Fibroblast of mammary gland (primary cell): Measurements from ENCODE around the gene HGF.

Experiments
- DNase-seq: peaks from one replicate; pipeline ENCODE4 v3.0.0-alpha.2; 2010; ENCODE audit warnings: low read depth
- H3K4me3 ChIP-seq: 2 replicates; pipeline ENCODE4 v1.5.1; 2011; ENCODE audit warnings: low read depth, mild to moderate bottlenecking, low read length, moderate library complexity; ENCODE audit not compliant: control insufficient read depth
- TF ChIP-seq, protein P1 (sequence below): conservative IDR thresholded peaks from 2 replicates; pipeline ENCODE4 v1.5.1; 2011; ENCODE audit warnings: low read depth, low read length, inconsistent platforms; ENCODE audit not compliant: control insufficient read depth, insufficient read depth

HGF gene

GRCh38 chr7:81761821-81762220 lies 8.0 kb downstream of the HGF start:
- TF ChIP-seq, protein P1, sequence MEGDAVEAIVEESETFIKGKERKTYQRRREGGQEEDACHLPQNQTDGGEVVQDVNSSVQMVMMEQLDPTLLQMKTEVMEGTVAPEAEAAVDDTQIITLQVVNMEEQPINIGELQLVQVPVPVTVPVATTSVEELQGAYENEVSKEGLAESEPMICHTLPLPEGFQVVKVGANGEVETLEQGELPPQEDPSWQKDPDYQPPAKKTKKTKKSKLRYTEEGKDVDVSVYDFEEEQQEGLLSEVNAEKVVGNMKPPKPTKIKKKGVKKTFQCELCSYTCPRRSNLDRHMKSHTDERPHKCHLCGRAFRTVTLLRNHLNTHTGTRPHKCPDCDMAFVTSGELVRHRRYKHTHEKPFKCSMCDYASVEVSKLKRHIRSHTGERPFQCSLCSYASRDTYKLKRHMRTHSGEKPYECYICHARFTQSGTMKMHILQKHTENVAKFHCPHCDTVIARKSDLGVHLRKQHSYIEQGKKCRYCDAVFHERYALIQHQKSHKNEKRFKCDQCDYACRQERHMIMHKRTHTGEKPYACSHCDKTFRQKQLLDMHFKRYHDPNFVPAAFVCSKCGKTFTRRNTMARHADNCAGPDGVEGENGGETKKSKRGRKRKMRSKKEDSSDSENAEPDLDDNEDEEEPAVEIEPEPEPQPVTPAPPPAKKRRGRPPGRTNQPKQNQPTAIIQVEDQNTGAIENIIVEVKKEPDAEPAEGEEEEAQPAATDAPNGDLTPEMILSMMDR = no peak
- DNase-seq = no peak
- H3K4me3 ChIP-seq = no peak overlapping the region

- DNase-seq = no peak
- H3K4me3 ChIP-seq = no peak overlapping the region
- TF ChIP-seq, protein P1 = no peak
These were observed 8.8 kb downstream of the HGF start for GRCh38 chr7:81761031-81761430.

DNA sequence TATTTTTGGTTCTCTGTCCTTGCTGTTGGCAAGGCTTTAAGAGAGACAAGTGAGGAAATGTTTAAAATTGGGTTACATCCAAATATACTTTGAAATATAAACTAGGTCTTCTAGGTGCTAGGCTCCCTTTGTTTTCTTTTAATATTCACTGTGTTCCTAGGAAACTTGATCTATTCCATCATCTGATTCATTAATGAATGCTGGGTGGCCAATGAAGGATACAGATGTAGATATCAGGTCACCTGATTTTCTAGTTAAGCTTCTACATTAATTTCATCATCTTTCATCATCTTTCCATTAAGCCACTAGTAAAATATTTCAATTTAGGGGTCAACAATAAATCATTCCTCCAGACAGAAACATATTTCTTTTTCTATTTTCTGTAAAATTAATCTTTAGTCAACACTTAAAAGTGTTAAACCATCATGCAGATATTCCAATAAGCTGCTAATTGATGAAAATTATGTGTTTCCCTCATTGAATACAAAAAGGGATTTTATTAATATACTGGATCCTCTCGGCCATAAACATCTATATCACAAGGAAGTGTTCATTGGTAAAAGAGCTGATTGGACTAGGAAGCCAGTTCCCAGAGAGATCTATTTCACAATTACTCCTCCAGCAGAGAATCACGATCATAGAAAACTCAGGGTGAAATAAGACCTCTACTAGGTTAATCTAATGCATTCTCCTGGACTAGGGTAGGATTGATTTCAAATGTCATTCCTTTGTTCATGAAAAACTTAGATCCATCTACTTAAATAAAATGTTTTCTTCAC lies 14.7 kb downstream of the HGF start:
- DNase-seq = no peak
- no peak overlapping the region for H3K4me3 ChIP-seq
- TF ChIP-seq, protein P1 = no peak

- DNase-seq = no peak
- TF ChIP-seq, protein P1 = no peak
- H3K4me3 ChIP-seq = no peak overlapping the region
These were observed 16.5 kb downstream of the HGF start for GRCh38 chr7:81753392-81753791.

DNA sequence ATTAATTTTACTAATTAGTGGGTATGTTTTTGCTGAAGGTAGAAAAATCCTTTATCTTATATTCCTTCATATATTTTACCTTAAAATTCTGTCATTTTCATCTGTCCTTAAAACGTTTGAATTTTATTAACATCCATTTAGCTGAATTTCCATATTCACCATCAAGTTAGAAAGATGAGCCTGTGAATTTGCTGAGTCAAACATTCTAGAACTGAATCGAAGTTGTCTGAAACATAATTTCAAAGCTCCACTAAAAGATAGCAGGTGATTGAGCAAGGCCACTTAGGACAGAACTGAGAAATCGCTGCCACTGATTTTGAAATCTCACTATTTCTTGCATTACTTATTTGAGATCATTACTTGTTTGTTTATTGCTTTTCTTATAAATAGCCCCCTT lies 17.5 kb downstream of the HGF start:
- no peak overlapping the region for H3K4me3 ChIP-seq
- TF ChIP-seq, protein P1 = no peak
- DNase-seq = no peak

DNA sequence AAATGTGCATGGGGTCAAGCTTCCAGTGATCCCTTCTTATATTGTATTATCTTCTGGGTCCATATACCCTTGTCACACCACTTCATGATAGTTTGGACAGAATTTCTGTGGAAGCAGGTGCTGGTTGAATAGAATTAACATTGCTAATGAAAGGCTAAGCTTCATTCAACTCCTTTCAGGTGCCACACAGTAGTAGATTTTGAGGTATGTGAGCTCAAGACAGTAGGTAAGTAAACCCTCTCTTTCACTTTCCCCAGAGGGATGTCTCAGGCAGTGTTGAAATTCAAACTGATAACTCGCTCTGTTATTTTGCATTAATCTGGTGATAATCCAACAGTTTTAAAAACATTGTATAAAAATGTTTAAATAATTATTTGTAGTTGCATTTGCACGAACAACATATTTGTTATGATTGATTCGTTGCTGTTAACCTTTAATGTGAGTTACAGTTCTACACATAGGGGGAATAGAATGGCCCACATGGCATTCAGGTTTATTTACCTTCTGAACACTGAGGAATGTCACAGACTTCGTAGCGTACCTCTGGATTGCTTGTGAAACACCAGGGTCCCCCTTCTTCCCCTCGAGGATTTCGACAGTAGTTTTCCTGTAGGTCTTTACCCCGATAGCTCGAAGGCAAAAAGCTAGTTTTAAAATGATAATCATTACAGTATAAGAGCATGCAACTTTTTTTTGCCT lies 18.1 kb downstream of the HGF start:
- DNase-seq = no peak
- TF ChIP-seq, protein P1 = no peak
- no peak overlapping the region for H3K4me3 ChIP-seq
